GM23338 (cell line): ENCODE results near the gene TRAF3IP3. TPM values are rescaled to one million over a fixed set of nuclear protein-coding genes. Genes with fewer than 3 reads are reported as not detected.

Source experiments
- ATAC-seq: fragments of 200-7000 bp; cut with Tn5 transposase; 3 replicates; pipeline ENCODE4 v1.9.1; 2020
- DNase-seq: peaks from one replicate; pipeline ENCODE4 v3.0.0-alpha.2; 2015; ENCODE audit warnings: low spot score
- H2AFZ ChIP-seq: fragments of 200-600 bp; sonication (generic); 2 replicates; pipeline ENCODE4 v1.8.0; 2016; ENCODE audit warnings: antibody characterized with exemption, mild to moderate bottlenecking, moderate library complexity
- H3F3A ChIP-seq: fragments of 200-600 bp; sonication (generic); replicated peaks from 2 replicates; pipeline ENCODE4 v1.8.0; 2017; ENCODE audit warnings: antibody characterized with exemption, mixed run types, low read depth
- H3K27ac ChIP-seq: fragments of 200-600 bp; sonication (generic); 2 replicates; pipeline ENCODE4 v1.6.1; 2016; ENCODE audit warnings: low read depth
- H3K27me3 ChIP-seq: fragments of 200-600 bp; sonication (generic); 2 replicates; pipeline ENCODE4 v1.8.0; 2016; ENCODE audit warnings: mild to moderate bottlenecking, mixed run types, moderate library complexity; ENCODE audit not compliant: insufficient read depth
- H3K36me3 ChIP-seq: fragments of 200-600 bp; sonication (generic); 2 replicates; pipeline ENCODE4 v1.8.0; 2016; ENCODE audit warnings: mild to moderate bottlenecking; ENCODE audit not compliant: insufficient read depth
- H3K4me1 ChIP-seq: fragments of 200-600 bp; sonication (generic); 2 replicates; pipeline ENCODE4 v1.8.0; 2016; ENCODE audit warnings: mild to moderate bottlenecking, moderate library complexity; ENCODE audit not compliant: insufficient read depth
- H3K4me2 ChIP-seq: fragments of 200-600 bp; sonication (generic); 2 replicates; pipeline ENCODE4 v1.7.1; 2017; ENCODE audit warnings: mixed run types
- H3K4me3 ChIP-seq: fragments of 200-600 bp; sonication (generic); 2 replicates; pipeline ENCODE4 v1.6.1; 2016; ENCODE audit warnings: mixed run types
- H3K79me2 ChIP-seq: fragments of 200-600 bp; sonication (generic); replicated peaks from 2 replicates; pipeline ENCODE4 v1.8.0; 2017; ENCODE audit warnings: mild to moderate bottlenecking; ENCODE audit not compliant: insufficient read depth
- H3K9me2 ChIP-seq: fragments of 200-600 bp; sonication (generic); 2 replicates; pipeline ENCODE4 v1.8.0; 2017; ENCODE audit not compliant: insufficient read depth
- H4K20me1 ChIP-seq: fragments of 200-600 bp; sonication (generic); replicated peaks from 2 replicates; pipeline ENCODE4 v1.8.0; 2017; ENCODE audit warnings: mild to moderate bottlenecking; ENCODE audit not compliant: insufficient read depth
- H3K27ac Mint-ChIP-seq: 2 replicates; pipeline ENCODE4 v1.8.0; 2020; ENCODE audit warnings: inconsistent platforms, mild to moderate bottlenecking, moderate library complexity, mixed read lengths
- H3K27me3 Mint-ChIP-seq: 3 replicates; pipeline ENCODE4 v1.8.0; 2022; ENCODE audit warnings: low read depth, mild to moderate bottlenecking, moderate library complexity, mixed read lengths, inconsistent platforms; ENCODE audit not compliant: insufficient read depth, poor library complexity
- H3K36me3 Mint-ChIP-seq: 3 replicates; pipeline ENCODE4 v1.8.0; 2021; ENCODE audit warnings: low read depth, mild to moderate bottlenecking, inconsistent platforms, moderate library complexity, mixed read lengths
- H3K4me1 Mint-ChIP-seq: 3 replicates; pipeline ENCODE4 v1.8.0; 2020; ENCODE audit warnings: mild to moderate bottlenecking, inconsistent platforms, mixed read lengths
- H3K4me3 Mint-ChIP-seq: 3 replicates; pipeline ENCODE4 v1.8.0; 2021; ENCODE audit warnings: moderate library complexity, mild to moderate bottlenecking, inconsistent platforms, mixed read lengths
- H3K9me3 Mint-ChIP-seq: 3 replicates; pipeline ENCODE4 v1.8.0; 2020; ENCODE audit warnings: moderate library complexity, mild to moderate bottlenecking, inconsistent platforms, mixed read lengths
- ETS1 ChIP-seq: IDR thresholded peaks from 2 replicates; pipeline ENCODE4 v1.6.1; 2016; ENCODE audit warnings: antibody characterized with exemption
- EZH2 ChIP-seq: fragments of 200-600 bp; sonication (generic); IDR thresholded peaks from one replicate; pipeline ENCODE4 v1.8.0; 2017; ENCODE audit warnings: antibody characterized with exemption, mild to moderate bottlenecking, low read depth; ENCODE audit not compliant: unreplicated experiment
- EZH2phosphoT487 ChIP-seq: fragments of 200-600 bp; sonication (generic); IDR thresholded peaks from one replicate; pipeline ENCODE4 v1.8.1; 2018; ENCODE audit warnings: antibody characterized with exemption; ENCODE audit not compliant: unreplicated experiment
- JUNB ChIP-seq: IDR thresholded peaks from one replicate; pipeline ENCODE4 v1.6.1; 2016; ENCODE audit warnings: antibody characterized with exemption; ENCODE audit not compliant: unreplicated experiment
- POLR2AphosphoS5 ChIP-seq: IDR thresholded peaks from 2 replicates; pipeline ENCODE4 v1.6.1; 2016; ENCODE audit warnings: antibody characterized with exemption, low read depth
- ZNF114 ChIP-seq: fragments of 250-450 bp; sonication (Bioruptor Pico); IDR thresholded peaks from 2 replicates; pipeline ENCODE4 v1.5.0; 2020; ENCODE audit warnings: mild to moderate bottlenecking, moderate library complexity
- ZNF331 ChIP-seq: fragments of 250-450 bp; sonication (Bioruptor Pico); IDR thresholded peaks from 2 replicates; pipeline ENCODE4 v1.5.0; 2020; ENCODE audit warnings: low read depth, mild to moderate bottlenecking, moderate library complexity
- ZNF462 ChIP-seq: fragments of 250-450 bp; sonication (Bioruptor Pico); IDR thresholded peaks from 2 replicates; pipeline ENCODE4 v1.5.0; 2020; ENCODE audit warnings: mild to moderate bottlenecking, moderate library complexity
- polyA plus RNA-seq: library from polyadenylated mRNA; unstranded; fragments of >200 nt; fragmentation: Nextera tagmentation; extraction: Ambion mirVana; gene quantifications from 2 replicates; pipeline ENCODE4 v1.2.1, GENCODE V29; 2016
- total RNA-seq: library from RNA; depleted of rRNA; stranded (reverse); fragments of >200 nt; shearing (Covaris generic); gene quantifications from 2 replicates; pipeline ENCODE4 v1.2.3, GENCODE V29; 2014
- TF ChIP-seq, protein P1 (sequence below), 2 experiments: fragments of 200-600 bp in 1 of 2; sonication (generic) in 1 of 2; conservative IDR thresholded peaks; 2 replicates each; pipeline versions ENCODE4 v1.5.1 to v1.6.1; 2016 to 2017; ENCODE audit warnings: antibody characterized with exemption in 2 of 2, low read depth in 2 of 2, mild to moderate bottlenecking in 2 of 2, moderate library complexity in 1 of 2
- TF ChIP-seq, protein P2 (sequence below): IDR thresholded peaks from one replicate; pipeline ENCODE4 v1.6.1; 2018; ENCODE audit warnings: antibody characterized with exemption; ENCODE audit not compliant: unreplicated experiment

Gene TRAF3IP3
- total and polyA plus RNA-seq, 2 experiments from 2014 or later: not detected

DNA sequence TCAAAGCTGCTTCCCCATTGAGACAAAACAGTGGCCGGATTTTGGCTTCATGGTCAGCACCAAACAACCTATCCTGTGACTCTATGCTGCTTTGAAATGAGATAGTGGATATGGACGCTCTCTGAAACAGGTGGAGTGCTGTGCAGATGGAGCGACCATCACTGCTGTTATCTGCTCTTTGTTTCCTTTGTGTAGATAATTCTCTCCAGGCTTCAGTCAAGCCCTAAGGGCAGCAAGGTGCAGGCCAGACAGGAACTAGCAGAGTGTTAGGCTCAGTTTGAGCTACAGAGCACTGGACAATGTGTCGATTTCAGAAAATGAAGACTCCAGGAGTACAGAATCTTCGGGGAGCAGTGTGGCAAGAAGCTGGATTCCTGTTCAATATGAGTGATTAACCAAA lies 54.9 kb downstream of the TRAF3IP3 start:
- ATAC-seq (no peak), DNase-seq (no peak)
- Histone ChIP-seq H3K79me2 (no peaks in the 10 kb centered on the region), H3K9me2 (no peaks in the 10 kb centered on the region), H2AFZ (peak overlapping the region; percentile 81), H3K4me1 (peaks cover 5% of the 10 kb centered on the region), H3K4me3 (no peak overlapping the region), H3K4me2 (no peak overlapping the region), H3K27ac (no peak overlapping the region), H4K20me1 (no peaks in the 10 kb centered on the region), H3K27me3 (no peaks in the 10 kb centered on the region), H3K36me3 (no peaks in the 10 kb centered on the region), H3F3A (no peaks in the 10 kb centered on the region)
- TF ChIP-seq ETS1: no peak
- TF ChIP-seq ZNF331 (CRISPR knock-in tag): no peak
- no peak for TF ChIP-seq JUNB
- H3K9me3 Mint-ChIP-seq: no peaks in the 10 kb centered on the region
- H3K4me1 Mint-ChIP-seq: no peaks in the 10 kb centered on the region; the same call in 1 of the 3 replicates
- H3K27me3 Mint-ChIP-seq: peaks cover 4% of the 10 kb centered on the region
- no peaks in the 10 kb centered on the region for H3K36me3 Mint-ChIP-seq
- no peak overlapping the region for H3K27ac Mint-ChIP-seq
- H3K4me3 Mint-ChIP-seq: no peak overlapping the region

- Histone ChIP-seq H3K4me2 (no peak overlapping the region), H3K79me2 (no peaks in the 10 kb centered on the region), H3K36me3 (no peaks in the 10 kb centered on the region), H3F3A (no peaks in the 10 kb centered on the region), H2AFZ (no peak overlapping the region), H3K4me3 (no peak overlapping the region), H4K20me1 (no peaks in the 10 kb centered on the region), H3K27me3 (no peaks in the 10 kb centered on the region), H3K4me1 (no peaks in the 10 kb centered on the region), H3K27ac (no peak overlapping the region), H3K9me2 (no peaks in the 10 kb centered on the region)
- DNase-seq (no peak), ATAC-seq (no peak)
- peaks cover 7% of the 10 kb centered on the region; the same call in 2 of the 3 replicates for H3K4me1 Mint-ChIP-seq
- H3K9me3 Mint-ChIP-seq: no peaks in the 10 kb centered on the region
- H3K27me3 Mint-ChIP-seq: peaks cover 8% of the 10 kb centered on the region
- H3K27ac Mint-ChIP-seq: no peak overlapping the region
- H3K36me3 Mint-ChIP-seq: no peaks in the 10 kb centered on the region
- H3K4me3 Mint-ChIP-seq: no peak overlapping the region
- TF ChIP-seq EZH2 (no peak), JUNB (no peak), ZNF114 (CRISPR knock-in tag) (no peak), ZNF462 (CRISPR knock-in tag) (no peak), POLR2AphosphoS5 (no peak), EZH2phosphoT487 (no peak)
- TF ChIP-seq, protein P1, sequence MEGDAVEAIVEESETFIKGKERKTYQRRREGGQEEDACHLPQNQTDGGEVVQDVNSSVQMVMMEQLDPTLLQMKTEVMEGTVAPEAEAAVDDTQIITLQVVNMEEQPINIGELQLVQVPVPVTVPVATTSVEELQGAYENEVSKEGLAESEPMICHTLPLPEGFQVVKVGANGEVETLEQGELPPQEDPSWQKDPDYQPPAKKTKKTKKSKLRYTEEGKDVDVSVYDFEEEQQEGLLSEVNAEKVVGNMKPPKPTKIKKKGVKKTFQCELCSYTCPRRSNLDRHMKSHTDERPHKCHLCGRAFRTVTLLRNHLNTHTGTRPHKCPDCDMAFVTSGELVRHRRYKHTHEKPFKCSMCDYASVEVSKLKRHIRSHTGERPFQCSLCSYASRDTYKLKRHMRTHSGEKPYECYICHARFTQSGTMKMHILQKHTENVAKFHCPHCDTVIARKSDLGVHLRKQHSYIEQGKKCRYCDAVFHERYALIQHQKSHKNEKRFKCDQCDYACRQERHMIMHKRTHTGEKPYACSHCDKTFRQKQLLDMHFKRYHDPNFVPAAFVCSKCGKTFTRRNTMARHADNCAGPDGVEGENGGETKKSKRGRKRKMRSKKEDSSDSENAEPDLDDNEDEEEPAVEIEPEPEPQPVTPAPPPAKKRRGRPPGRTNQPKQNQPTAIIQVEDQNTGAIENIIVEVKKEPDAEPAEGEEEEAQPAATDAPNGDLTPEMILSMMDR (conservative IDR thresholded peaks at IDR 0.05; ENCODE audit: low read depth in 2 of 2): no peak
- TF ChIP-seq, protein P2, sequence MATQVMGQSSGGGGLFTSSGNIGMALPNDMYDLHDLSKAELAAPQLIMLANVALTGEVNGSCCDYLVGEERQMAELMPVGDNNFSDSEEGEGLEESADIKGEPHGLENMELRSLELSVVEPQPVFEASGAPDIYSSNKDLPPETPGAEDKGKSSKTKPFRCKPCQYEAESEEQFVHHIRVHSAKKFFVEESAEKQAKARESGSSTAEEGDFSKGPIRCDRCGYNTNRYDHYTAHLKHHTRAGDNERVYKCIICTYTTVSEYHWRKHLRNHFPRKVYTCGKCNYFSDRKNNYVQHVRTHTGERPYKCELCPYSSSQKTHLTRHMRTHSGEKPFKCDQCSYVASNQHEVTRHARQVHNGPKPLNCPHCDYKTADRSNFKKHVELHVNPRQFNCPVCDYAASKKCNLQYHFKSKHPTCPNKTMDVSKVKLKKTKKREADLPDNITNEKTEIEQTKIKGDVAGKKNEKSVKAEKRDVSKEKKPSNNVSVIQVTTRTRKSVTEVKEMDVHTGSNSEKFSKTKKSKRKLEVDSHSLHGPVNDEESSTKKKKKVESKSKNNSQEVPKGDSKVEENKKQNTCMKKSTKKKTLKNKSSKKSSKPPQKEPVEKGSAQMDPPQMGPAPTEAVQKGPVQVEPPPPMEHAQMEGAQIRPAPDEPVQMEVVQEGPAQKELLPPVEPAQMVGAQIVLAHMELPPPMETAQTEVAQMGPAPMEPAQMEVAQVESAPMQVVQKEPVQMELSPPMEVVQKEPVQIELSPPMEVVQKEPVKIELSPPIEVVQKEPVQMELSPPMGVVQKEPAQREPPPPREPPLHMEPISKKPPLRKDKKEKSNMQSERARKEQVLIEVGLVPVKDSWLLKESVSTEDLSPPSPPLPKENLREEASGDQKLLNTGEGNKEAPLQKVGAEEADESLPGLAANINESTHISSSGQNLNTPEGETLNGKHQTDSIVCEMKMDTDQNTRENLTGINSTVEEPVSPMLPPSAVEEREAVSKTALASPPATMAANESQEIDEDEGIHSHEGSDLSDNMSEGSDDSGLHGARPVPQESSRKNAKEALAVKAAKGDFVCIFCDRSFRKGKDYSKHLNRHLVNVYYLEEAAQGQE: no peak
These were observed 58.0 kb downstream of the TRAF3IP3 start for GRCh38 chr1:209813902-209814301.
